Measurements from ENCODE around the gene SYT2.

GRCh38 chr1:202642212-202642611 is 68.0 kb downstream of the SYT2 start:
- TF ChIP-seq CTCF (IDR thresholded peaks at IDR 0.05) = no peak
- TF ChIP-seq POLR2A (IDR thresholded peaks at IDR 0.05) = no peak
- TF ChIP-seq EP300 (IDR thresholded peaks at IDR 0.05) = no peak
